ENCODE data around the gene RUFY1.

RUFY1 gene

GRCh38 chr5:179608131-179608581 is 57.8 kb downstream of the RUFY1 start:
- Histone ChIP-seq H3F3A (ENCODE audit: insufficient read depth, low read length) (peaks cover 12% of the 10 kb centered on the region), H2AFZ (ENCODE audit: low read length) (no peak overlapping the region), H4K20me1 (ENCODE audit: insufficient read depth, low read length) (no peaks in the 10 kb centered on the region), H3K79me2 (ENCODE audit: insufficient read depth, low read length) (no peaks in the 10 kb centered on the region), H3K9ac (ENCODE audit: low read length) (no peak overlapping the region), H3K4me2 (ENCODE audit: low read length) (no peak overlapping the region), H3K36me3 (ENCODE audit: insufficient read depth, low read length) (peaks cover 76% of the 10 kb centered on the region), H3K9me3 (ENCODE audit: low read length) (no peaks in the 10 kb centered on the region), H3K27ac (ENCODE audit: low read depth, low read length, poor library complexity, severe bottlenecking) (peak overlapping the region; percentile 58), H3K4me1 (ENCODE audit: insufficient read depth, low read length, severe bottlenecking) (no peaks in the 10 kb centered on the region), H3K9me2 (ENCODE audit: low read depth, low read length) (no peaks in the 10 kb centered on the region), H3K4me3 (ENCODE audit: low read depth, low read length, poor library complexity, severe bottlenecking) (no peak overlapping the region), H3K27me3 (ENCODE audit: insufficient read depth, low read length) (no peaks in the 10 kb centered on the region)
- TF ChIP-seq CTCF (IDR thresholded peaks at IDR 0.05; ENCODE audit: low read length) (no peak), EZH2 (IDR thresholded peaks at IDR 0.05; ENCODE audit: borderline replicate concordance, low read length) (no peak)

GRCh38 chr5:179609834-179610108 is 59.4 kb downstream of the RUFY1 start:
- H3K4me1 ChIP-seq (ENCODE audit: insufficient read depth, low read length, severe bottlenecking): no peaks in the 10 kb centered on the region
- no peaks in the 10 kb centered on the region for H3K9me3 ChIP-seq (ENCODE audit: low read length)
- H3K27me3 ChIP-seq (ENCODE audit: insufficient read depth, low read length): no peaks in the 10 kb centered on the region
- H3K79me2 ChIP-seq (ENCODE audit: insufficient read depth, low read length): no peaks in the 10 kb centered on the region
- H2AFZ ChIP-seq (ENCODE audit: low read length): no peak overlapping the region
- no peaks in the 10 kb centered on the region for H3K9me2 ChIP-seq (ENCODE audit: low read depth, low read length)
- TF ChIP-seq CTCF (IDR thresholded peaks at IDR 0.05; ENCODE audit: low read length) (no peak), EZH2 (IDR thresholded peaks at IDR 0.05; ENCODE audit: borderline replicate concordance, low read length) (no peak)
- H4K20me1 ChIP-seq (ENCODE audit: insufficient read depth, low read length): 0 out of 2 replicates have a peak, but pooled peaks cover under 1% of the 10 kb centered on the region
- no peak overlapping the region for H3K9ac ChIP-seq (ENCODE audit: low read length)
- H3F3A ChIP-seq (ENCODE audit: insufficient read depth, low read length): peaks cover 24% of the 10 kb centered on the region
- H3K36me3 ChIP-seq (ENCODE audit: insufficient read depth, low read length): peaks cover 85% of the 10 kb centered on the region
- H3K27ac ChIP-seq (ENCODE audit: low read depth, low read length, poor library complexity, severe bottlenecking): no peak overlapping the region
- H3K4me2 ChIP-seq (ENCODE audit: low read length): no peak overlapping the region
- no peak overlapping the region for H3K4me3 ChIP-seq (ENCODE audit: low read depth, low read length, poor library complexity, severe bottlenecking)

DNA sequence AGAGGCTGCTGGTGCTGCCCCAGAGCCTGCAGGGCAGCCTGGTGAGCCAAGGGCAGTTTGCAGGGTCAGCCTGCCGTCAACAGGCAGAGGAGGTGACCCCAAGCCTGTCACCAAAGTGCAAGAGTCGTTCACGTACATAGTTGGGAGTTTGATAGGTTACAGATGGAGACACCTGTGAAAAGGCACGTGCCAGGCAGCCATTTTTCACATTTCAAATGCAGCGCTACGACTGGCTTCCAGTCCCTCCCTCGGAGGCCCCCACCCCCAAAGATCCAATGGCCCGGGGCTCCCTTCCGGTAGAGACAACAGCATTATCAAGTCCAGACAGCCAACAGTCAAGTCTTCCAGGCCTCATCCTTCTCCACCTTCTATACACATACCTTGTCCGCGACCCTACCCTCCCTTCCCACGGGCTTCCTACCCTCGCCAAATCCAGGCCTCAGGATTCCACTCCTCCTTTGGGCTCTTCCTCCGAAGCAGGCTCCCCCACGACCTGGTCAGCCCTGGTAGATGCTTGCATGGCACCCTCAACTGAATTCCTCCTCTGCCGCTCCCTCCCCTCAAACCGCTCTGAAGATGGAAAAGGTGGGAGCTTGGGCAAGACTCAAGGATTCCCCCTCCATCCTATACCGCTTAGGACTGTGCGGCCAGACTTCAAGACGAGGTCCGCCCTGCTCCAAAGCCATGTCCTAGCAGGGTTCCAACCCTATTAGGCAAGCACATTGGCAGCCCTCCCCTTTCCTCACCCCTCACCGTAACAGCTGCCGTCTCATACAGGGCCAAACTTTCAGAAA is 60.0 kb downstream of the RUFY1 start:
- Histone ChIP-seq H3K79me2 (ENCODE audit: insufficient read depth, low read length) (no peaks in the 10 kb centered on the region), H3F3A (ENCODE audit: insufficient read depth, low read length) (peaks cover 26% of the 10 kb centered on the region), H3K9me3 (ENCODE audit: low read length) (no peaks in the 10 kb centered on the region), H2AFZ (ENCODE audit: low read length) (no peak overlapping the region), H3K4me2 (ENCODE audit: low read length) (no peak overlapping the region), H3K9ac (ENCODE audit: low read length) (no peak overlapping the region), H3K4me3 (ENCODE audit: low read depth, low read length, poor library complexity, severe bottlenecking) (no peak overlapping the region), H3K36me3 (ENCODE audit: insufficient read depth, low read length) (peaks cover 90% of the 10 kb centered on the region), H3K27me3 (ENCODE audit: insufficient read depth, low read length) (no peaks in the 10 kb centered on the region), H4K20me1 (ENCODE audit: insufficient read depth, low read length) (0 out of 2 replicates have a peak, but pooled peaks cover 3% of the 10 kb centered on the region), H3K27ac (ENCODE audit: low read depth, low read length, poor library complexity, severe bottlenecking) (no peak overlapping the region), H3K9me2 (ENCODE audit: low read depth, low read length) (no peaks in the 10 kb centered on the region), H3K4me1 (ENCODE audit: insufficient read depth, low read length, severe bottlenecking) (no peaks in the 10 kb centered on the region)
- no peak for TF ChIP-seq EZH2 (IDR thresholded peaks at IDR 0.05; ENCODE audit: borderline replicate concordance, low read length)
- no peak for TF ChIP-seq CTCF (IDR thresholded peaks at IDR 0.05; ENCODE audit: low read length)

Data from OCI-LY1 (cell line).